Thyroid gland (tissue), 4 donors: ENCODE data around the gene TSC22D1.

Source experiments
- POLR2A ChIP-seq, 2 donors: fragments of 450-650 bp; IDR thresholded peaks; one replicate each; pipeline ENCODE4 v1.6.1; 2017; ENCODE audit warnings: antibody characterized with exemption in 2 of 2, mild to moderate bottlenecking in 2 of 2, moderate library complexity in 1 of 2
- TF ChIP-seq, protein P1 (sequence below), 6 experiments: fragments of 200-600 bp in 3 of 6; fragments of 450-650 bp in 3 of 6; sonication (generic) in 3 of 6; IDR thresholded peaks; one replicate each; pipeline ENCODE4 v1.5.1; 2016 to 2019; ENCODE audit warnings: antibody characterized with exemption in 6 of 6, mild to moderate bottlenecking in 2 of 6, inconsistent platforms in 1 of 6, moderate library complexity in 1 of 6

DNA sequence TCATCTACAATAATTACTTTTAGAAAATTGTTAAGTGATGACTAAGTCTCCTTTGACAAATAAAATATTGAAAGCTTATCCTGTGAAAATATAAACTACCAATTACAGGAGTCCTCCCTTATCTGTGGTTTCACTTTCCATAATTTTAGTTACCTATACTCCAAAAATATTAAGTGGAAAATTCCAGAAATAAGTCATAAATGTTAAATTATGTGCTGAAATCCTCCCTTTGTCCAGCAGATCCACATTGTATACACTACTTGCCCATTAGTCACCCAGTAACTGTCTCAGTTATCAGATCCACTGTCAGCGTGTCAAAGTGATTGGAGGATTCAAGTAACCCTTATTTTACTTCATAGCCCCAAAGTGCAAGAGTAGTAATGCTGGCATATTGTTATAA, 104.4 kb downstream of the TSC22D1 start:
- TF ChIP-seq POLR2A (IDR thresholded peaks at IDR 0.05) = no peak
- TF ChIP-seq, protein P1, sequence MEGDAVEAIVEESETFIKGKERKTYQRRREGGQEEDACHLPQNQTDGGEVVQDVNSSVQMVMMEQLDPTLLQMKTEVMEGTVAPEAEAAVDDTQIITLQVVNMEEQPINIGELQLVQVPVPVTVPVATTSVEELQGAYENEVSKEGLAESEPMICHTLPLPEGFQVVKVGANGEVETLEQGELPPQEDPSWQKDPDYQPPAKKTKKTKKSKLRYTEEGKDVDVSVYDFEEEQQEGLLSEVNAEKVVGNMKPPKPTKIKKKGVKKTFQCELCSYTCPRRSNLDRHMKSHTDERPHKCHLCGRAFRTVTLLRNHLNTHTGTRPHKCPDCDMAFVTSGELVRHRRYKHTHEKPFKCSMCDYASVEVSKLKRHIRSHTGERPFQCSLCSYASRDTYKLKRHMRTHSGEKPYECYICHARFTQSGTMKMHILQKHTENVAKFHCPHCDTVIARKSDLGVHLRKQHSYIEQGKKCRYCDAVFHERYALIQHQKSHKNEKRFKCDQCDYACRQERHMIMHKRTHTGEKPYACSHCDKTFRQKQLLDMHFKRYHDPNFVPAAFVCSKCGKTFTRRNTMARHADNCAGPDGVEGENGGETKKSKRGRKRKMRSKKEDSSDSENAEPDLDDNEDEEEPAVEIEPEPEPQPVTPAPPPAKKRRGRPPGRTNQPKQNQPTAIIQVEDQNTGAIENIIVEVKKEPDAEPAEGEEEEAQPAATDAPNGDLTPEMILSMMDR (IDR thresholded peaks at IDR 0.05) = no peak
